Measurements from ENCODE around the gene WT1.

DNA sequence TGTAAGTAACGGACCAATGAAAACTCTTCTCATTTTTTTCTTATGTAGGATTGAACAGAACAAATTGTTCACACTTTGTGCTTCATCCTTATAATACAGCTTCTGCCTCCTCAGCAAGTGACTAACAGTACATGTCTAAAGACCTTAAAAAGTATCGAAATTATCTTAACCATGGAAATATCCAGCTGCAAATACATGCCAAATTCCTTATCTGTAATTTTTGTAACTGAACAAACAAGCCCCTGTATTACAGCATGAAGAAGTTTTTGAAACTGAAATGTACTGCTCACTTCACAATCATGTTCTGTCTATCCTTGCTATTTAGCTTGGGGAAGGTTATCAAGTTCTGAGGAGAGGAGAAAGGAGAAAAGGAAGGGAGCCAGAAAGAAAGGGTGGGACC, 20.4 kb downstream of the WT1 start:
- TF ChIP-seq, protein P1, sequence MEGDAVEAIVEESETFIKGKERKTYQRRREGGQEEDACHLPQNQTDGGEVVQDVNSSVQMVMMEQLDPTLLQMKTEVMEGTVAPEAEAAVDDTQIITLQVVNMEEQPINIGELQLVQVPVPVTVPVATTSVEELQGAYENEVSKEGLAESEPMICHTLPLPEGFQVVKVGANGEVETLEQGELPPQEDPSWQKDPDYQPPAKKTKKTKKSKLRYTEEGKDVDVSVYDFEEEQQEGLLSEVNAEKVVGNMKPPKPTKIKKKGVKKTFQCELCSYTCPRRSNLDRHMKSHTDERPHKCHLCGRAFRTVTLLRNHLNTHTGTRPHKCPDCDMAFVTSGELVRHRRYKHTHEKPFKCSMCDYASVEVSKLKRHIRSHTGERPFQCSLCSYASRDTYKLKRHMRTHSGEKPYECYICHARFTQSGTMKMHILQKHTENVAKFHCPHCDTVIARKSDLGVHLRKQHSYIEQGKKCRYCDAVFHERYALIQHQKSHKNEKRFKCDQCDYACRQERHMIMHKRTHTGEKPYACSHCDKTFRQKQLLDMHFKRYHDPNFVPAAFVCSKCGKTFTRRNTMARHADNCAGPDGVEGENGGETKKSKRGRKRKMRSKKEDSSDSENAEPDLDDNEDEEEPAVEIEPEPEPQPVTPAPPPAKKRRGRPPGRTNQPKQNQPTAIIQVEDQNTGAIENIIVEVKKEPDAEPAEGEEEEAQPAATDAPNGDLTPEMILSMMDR (conservative IDR thresholded peaks at IDR 0.05 in 1 of 2, IDR thresholded peaks at IDR 0.05 in 1 of 2; ENCODE audit: extremely low read depth in 1 of 2, insufficient read depth in 1 of 2, low read depth in 1 of 2, low read length in 2 of 2): no peak
- TF ChIP-seq EZH2 (IDR thresholded peaks at IDR 0.05; ENCODE audit: borderline replicate concordance, low read length): no peak

All from mammary epithelial cell (primary cell).